KMS-11 (cell line): Measurements from ENCODE around the gene ZSCAN20.

ENCODE experiments used
- H2AFZ ChIP-seq: fragments of 200-600 bp; sonication (generic); 2 replicates; pipeline ENCODE4 v1.6.1; 2016; ENCODE audit warnings: antibody characterized with exemption, mixed run types, low read depth
- H3K27ac ChIP-seq: fragments of 200-600 bp; sonication (generic); 2 replicates; pipeline ENCODE4 v1.6.1; 2016; ENCODE audit warnings: mild to moderate bottlenecking, mixed run types
- H3K27me3 ChIP-seq: fragments of 200-600 bp; sonication (generic); 2 replicates; pipeline ENCODE4 v1.6.1; 2017; ENCODE audit warnings: mild to moderate bottlenecking, low read depth, mixed run types, moderate library complexity; ENCODE audit not compliant: insufficient read depth
- H3K36me3 ChIP-seq: fragments of 200-600 bp; sonication (generic); 2 replicates; pipeline ENCODE4 v1.6.1; 2017; ENCODE audit warnings: mild to moderate bottlenecking, mixed run types; ENCODE audit not compliant: insufficient read depth
- H3K4me1 ChIP-seq: fragments of 200-600 bp; sonication (generic); 2 replicates; pipeline ENCODE4 v1.6.1; 2016; ENCODE audit warnings: mild to moderate bottlenecking, low read depth, mixed run types; ENCODE audit not compliant: poor library complexity, severe bottlenecking
- H3K4me2 ChIP-seq: fragments of 200-600 bp; sonication (generic); 2 replicates; pipeline ENCODE4 v1.7.0; 2016; ENCODE audit warnings: mild to moderate bottlenecking, mixed run types
- H3K4me3 ChIP-seq: fragments of 200-600 bp; sonication (generic); IDR thresholded peaks from 2 replicates; pipeline ENCODE4 v1.6.1; 2017; ENCODE audit warnings: low read depth, low read length, mixed read lengths; ENCODE audit not compliant: insufficient read depth
- H3K79me2 ChIP-seq: fragments of 200-600 bp; sonication (generic); 2 replicates; pipeline ENCODE4 v1.6.1; 2016; ENCODE audit warnings: low read depth, mixed run types; ENCODE audit not compliant: insufficient read depth
- H3K9ac ChIP-seq: fragments of 200-600 bp; sonication (generic); 2 replicates; pipeline ENCODE4 v1.6.1; 2016; ENCODE audit warnings: mild to moderate bottlenecking, mixed run types
- H4K20me1 ChIP-seq: fragments of 200-600 bp; sonication (generic); 2 replicates; pipeline ENCODE4 v1.6.1; 2016; ENCODE audit warnings: mild to moderate bottlenecking, mixed run types; ENCODE audit not compliant: insufficient read depth
- CTCF ChIP-seq: fragments of 200-600 bp; sonication (generic); conservative IDR thresholded peaks from 2 replicates; pipeline ENCODE4 v1.6.1; 2017; ENCODE audit warnings: low read depth, mild to moderate bottlenecking, antibody characterized with exemption, low read length, moderate library complexity, mixed read lengths

ZSCAN20 gene

GRCh38 chr1:33468531-33468930 lies 3.9 kb upstream of the ZSCAN20 start:
- no peak for TF ChIP-seq CTCF
- Histone ChIP-seq H4K20me1 (no peaks in the 10 kb centered on the region), H3K79me2 (no peaks in the 10 kb centered on the region), H3K27ac (no peak overlapping the region), H3K4me2 (no peak overlapping the region), H3K27me3 (no peaks in the 10 kb centered on the region), H2AFZ (no peak overlapping the region), H3K4me3 (no peak overlapping the region), H3K9ac (no peak overlapping the region), H3K36me3 (no peaks in the 10 kb centered on the region), H3K4me1 (peaks cover 7% of the 10 kb centered on the region)

- no peaks in the 10 kb centered on the region for H4K20me1 ChIP-seq
- no peaks in the 10 kb centered on the region for H3K27me3 ChIP-seq
- no peak overlapping the region for H3K4me2 ChIP-seq
- no peak overlapping the region for H3K27ac ChIP-seq
- no peaks in the 10 kb centered on the region for H3K36me3 ChIP-seq
- H3K79me2 ChIP-seq, result no peaks in the 10 kb centered on the region
- peaks cover 7% of the 10 kb centered on the region for H3K4me1 ChIP-seq
- no peak overlapping the region for H3K9ac ChIP-seq
- no peak overlapping the region for H2AFZ ChIP-seq
- H3K4me3 ChIP-seq, result no peak overlapping the region
- no peak for TF ChIP-seq CTCF
These were observed 3.5 kb upstream of the ZSCAN20 start for GRCh38 chr1:33468967-33469366.

GRCh38 chr1:33469691-33470090 lies 2.8 kb upstream of the ZSCAN20 start:
- no peak overlapping the region for H2AFZ ChIP-seq
- H3K36me3 ChIP-seq, result no peaks in the 10 kb centered on the region
- H3K79me2 ChIP-seq, result no peaks in the 10 kb centered on the region
- TF ChIP-seq CTCF, result no peak
- H3K4me2 ChIP-seq, result no peak overlapping the region
- no peaks in the 10 kb centered on the region for H4K20me1 ChIP-seq
- H3K9ac ChIP-seq, result no peak overlapping the region
- no peak overlapping the region for H3K27ac ChIP-seq
- no peaks in the 10 kb centered on the region for H3K27me3 ChIP-seq
- H3K4me1 ChIP-seq, result peaks cover 7% of the 10 kb centered on the region
- H3K4me3 ChIP-seq, result no peak overlapping the region

- Histone ChIP-seq H3K9ac (no peak overlapping the region), H3K79me2 (no peaks in the 10 kb centered on the region), H3K27ac (no peak overlapping the region), H4K20me1 (no peaks in the 10 kb centered on the region), H3K27me3 (no peaks in the 10 kb centered on the region), H3K4me1 (peaks cover 7% of the 10 kb centered on the region), H3K4me2 (0 out of 2 replicates have a peak overlapping the region, but pooled peaks have one; percentile 22), H3K36me3 (no peaks in the 10 kb centered on the region), H2AFZ (peak overlapping the region; percentile 35; the same call in 1 of the 2 replicates), H3K4me3 (no peak overlapping the region)
- TF ChIP-seq CTCF, result peak; percentile 82
These were observed 1.9 kb upstream of the ZSCAN20 start for GRCh38 chr1:33470495-33471012.
